ENCODE results near the gene TMEM158. TPM values are rescaled to one million over a fixed set of nuclear protein-coding genes. Genes with fewer than 3 reads are reported as not detected.

Gene TMEM158
- total RNA-seq, 2 donors from 2014 or later: 2.3 to 8.2 TPM

DNA sequence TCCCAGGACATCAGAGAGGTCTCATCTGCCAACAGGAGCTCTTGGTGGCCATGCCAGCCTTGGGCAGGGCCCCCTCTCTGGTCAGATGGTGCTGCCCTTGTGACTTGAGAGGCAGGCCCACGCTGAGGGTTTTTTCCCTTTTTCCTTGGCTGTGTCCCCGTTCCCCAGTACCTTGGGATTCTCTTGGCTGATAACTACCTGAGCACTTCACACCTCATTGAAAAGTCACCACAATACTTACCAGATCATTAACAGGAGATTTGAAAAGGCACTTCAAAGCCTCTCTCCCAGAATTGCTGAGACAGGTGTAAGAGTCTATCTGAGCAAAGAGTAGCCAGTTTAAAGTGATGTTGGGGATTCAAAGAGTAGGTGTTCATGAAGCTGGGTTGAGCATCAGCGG lies 15.1 kb upstream of the TMEM158 start:
- Histone ChIP-seq H3K9me3 (no peaks in the 10 kb centered on the region), H3K27ac (no peak overlapping the region), H3K27me3 (no peaks in the 10 kb centered on the region), H3K4me3 (no peak overlapping the region), H3K9ac (ENCODE audit: low read depth in 2 of 2, low read length in 2 of 2) (no peak overlapping the region), H3K36me3 (no peaks in the 10 kb centered on the region), H3K4me1 (no peaks in the 10 kb centered on the region)
- TF ChIP-seq, protein P1, sequence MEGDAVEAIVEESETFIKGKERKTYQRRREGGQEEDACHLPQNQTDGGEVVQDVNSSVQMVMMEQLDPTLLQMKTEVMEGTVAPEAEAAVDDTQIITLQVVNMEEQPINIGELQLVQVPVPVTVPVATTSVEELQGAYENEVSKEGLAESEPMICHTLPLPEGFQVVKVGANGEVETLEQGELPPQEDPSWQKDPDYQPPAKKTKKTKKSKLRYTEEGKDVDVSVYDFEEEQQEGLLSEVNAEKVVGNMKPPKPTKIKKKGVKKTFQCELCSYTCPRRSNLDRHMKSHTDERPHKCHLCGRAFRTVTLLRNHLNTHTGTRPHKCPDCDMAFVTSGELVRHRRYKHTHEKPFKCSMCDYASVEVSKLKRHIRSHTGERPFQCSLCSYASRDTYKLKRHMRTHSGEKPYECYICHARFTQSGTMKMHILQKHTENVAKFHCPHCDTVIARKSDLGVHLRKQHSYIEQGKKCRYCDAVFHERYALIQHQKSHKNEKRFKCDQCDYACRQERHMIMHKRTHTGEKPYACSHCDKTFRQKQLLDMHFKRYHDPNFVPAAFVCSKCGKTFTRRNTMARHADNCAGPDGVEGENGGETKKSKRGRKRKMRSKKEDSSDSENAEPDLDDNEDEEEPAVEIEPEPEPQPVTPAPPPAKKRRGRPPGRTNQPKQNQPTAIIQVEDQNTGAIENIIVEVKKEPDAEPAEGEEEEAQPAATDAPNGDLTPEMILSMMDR (IDR thresholded peaks at IDR 0.05): no peak
- no peak for DNase-seq
- intact Hi-C loops (cut with DNase I): no loop called here

DNA sequence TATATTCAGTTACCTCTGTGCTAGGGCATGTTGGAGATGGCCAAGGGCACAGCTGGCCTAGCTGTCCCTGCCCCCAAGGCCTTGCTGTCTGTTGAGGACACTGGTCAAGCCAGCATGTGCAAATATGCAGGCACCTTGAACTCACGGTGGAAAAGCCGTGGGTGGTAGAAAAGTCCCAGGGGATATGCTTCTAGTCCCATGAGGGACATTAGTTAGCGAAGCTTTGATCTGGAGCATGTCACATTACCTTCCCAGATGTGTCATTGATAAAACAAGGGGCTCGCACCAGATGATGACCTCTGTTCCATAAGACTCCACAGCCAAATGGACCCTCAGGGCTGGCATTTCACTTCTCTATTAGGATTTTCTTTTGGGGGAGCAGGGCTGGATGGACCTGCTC lies 14.2 kb upstream of the TMEM158 start:
- intact Hi-C loops (cut with DNase I): no loop called here
- DNase-seq: no peak
- Histone ChIP-seq H3K4me1 (no peaks in the 10 kb centered on the region), H3K36me3 (no peaks in the 10 kb centered on the region), H3K27ac (no peak overlapping the region), H3K4me3 (no peak overlapping the region), H3K9me3 (no peaks in the 10 kb centered on the region), H3K27me3 (no peaks in the 10 kb centered on the region), H3K9ac (ENCODE audit: low read depth in 2 of 2, low read length in 2 of 2) (no peak overlapping the region)
- TF ChIP-seq, protein P1 (IDR thresholded peaks at IDR 0.05): no peak

DNA sequence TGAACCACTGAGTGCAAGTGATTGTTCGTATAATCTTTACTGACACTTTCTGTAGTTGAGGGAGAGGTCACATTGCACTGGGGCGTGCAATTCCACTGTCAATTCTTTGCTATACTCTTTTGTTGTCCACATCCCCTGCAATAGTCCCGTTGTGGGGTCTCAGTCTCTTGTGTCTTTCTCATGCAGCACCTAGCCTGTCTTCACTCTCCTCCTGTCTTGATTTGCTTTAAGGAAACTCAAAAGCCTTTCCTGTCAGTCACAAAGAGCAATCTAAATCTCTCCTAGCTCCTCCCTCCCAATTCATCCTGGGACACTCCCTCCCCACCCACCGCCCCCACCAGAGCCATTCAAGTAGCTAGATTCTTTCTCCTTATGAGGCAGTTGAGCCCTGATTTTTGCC lies 13.2 kb upstream of the TMEM158 start:
- no peak overlapping the region for H3K27ac ChIP-seq
- H3K36me3 ChIP-seq: no peaks in the 10 kb centered on the region
- intact Hi-C loops (cut with DNase I): no loop called here
- TF ChIP-seq, protein P1 (IDR thresholded peaks at IDR 0.05): no peak
- no peak overlapping the region for H3K9ac ChIP-seq (ENCODE audit: low read depth in 2 of 2, low read length in 2 of 2)
- no peak for DNase-seq
- H3K27me3 ChIP-seq: no peaks in the 10 kb centered on the region
- no peak overlapping the region for H3K4me3 ChIP-seq
- no peaks in the 10 kb centered on the region for H3K4me1 ChIP-seq
- H3K9me3 ChIP-seq: no peaks in the 10 kb centered on the region

DNA sequence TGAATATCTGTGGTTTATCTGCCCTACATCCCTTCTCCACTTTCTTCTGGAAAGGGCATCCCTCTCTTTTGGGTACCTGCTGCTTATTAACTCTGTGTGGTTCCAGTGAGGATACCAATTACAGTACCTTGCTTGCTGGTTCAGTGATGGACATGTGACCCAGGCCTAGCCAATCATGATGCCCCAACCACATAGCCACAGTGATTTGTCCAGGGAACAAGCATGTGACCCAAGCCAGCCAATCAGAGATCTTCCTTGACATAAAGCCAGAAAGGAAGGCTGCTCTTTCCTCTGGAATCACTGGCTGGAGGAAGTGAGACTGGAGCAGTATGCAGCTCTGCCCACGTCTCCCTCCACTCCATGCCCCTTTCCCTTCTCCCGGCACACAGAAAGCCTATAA lies 10.9 kb upstream of the TMEM158 start:
- no peaks in the 10 kb centered on the region for H3K27me3 ChIP-seq
- H3K9ac ChIP-seq (ENCODE audit: low read depth in 2 of 2, low read length in 2 of 2): no peak overlapping the region
- H3K4me3 ChIP-seq: no peak overlapping the region
- H3K36me3 ChIP-seq: no peaks in the 10 kb centered on the region
- intact Hi-C loops (cut with DNase I): no loop called here
- no peaks in the 10 kb centered on the region for H3K4me1 ChIP-seq
- no peak overlapping the region for H3K27ac ChIP-seq
- no peak for DNase-seq
- TF ChIP-seq, protein P1 (IDR thresholded peaks at IDR 0.05): no peak
- no peaks in the 10 kb centered on the region for H3K9me3 ChIP-seq

DNA sequence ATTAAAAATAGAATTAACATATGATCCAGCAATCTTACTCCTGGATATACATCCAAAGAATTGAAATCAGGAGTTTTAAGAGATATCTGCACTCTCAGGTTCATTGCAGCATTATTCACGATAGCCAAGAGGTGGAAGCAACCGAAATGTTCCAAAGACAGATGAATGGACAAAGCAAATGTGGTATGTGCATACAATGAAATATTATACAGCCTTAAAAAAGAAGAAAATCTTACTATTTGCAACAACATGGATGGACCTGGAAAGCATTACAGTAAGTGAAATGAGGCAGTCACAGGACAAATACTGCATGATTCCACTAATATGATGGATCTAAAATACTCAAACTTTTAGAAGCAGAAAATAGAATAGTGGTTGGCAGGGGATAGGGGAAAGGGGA lies 9.3 kb upstream of the TMEM158 start:
- TF ChIP-seq, protein P1 (IDR thresholded peaks at IDR 0.05): no peak
- H3K27ac ChIP-seq: no peak overlapping the region
- H3K36me3 ChIP-seq: no peaks in the 10 kb centered on the region
- DNase-seq: no peak
- no peaks in the 10 kb centered on the region for H3K27me3 ChIP-seq
- no peak overlapping the region for H3K4me3 ChIP-seq
- intact Hi-C loops (cut with DNase I): no loop called here
- no peaks in the 10 kb centered on the region for H3K4me1 ChIP-seq
- no peak overlapping the region for H3K9ac ChIP-seq (ENCODE audit: low read depth in 2 of 2, low read length in 2 of 2)
- no peaks in the 10 kb centered on the region for H3K9me3 ChIP-seq

DNA sequence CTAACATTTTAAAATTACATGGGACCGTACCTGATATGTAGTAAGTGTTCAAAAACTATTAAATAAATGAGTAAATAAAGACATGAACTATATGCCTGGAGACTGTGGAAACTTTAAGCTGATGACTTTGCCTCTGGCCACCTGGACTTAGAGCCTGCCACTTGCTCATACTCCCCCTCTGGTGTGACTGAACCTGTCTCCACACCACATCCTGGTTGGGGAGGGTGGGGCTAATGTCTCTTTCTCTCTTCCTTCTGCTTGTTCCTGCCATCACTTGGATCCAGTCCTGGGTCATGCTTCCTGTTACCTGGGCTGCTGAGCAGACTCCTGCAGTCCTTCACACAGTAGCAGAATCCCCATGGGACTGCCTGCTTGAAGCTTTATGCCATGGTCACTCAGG lies 8.2 kb upstream of the TMEM158 start:
- Histone ChIP-seq H3K27ac (no peak overlapping the region), H3K9me3 (no peaks in the 10 kb centered on the region), H3K4me1 (no peaks in the 10 kb centered on the region), H3K4me3 (no peak overlapping the region), H3K9ac (ENCODE audit: low read depth in 2 of 2, low read length in 2 of 2) (no peak overlapping the region), H3K36me3 (no peaks in the 10 kb centered on the region), H3K27me3 (no peaks in the 10 kb centered on the region)
- intact Hi-C loops (cut with DNase I): no loop called here
- TF ChIP-seq, protein P1 (IDR thresholded peaks at IDR 0.05): no peak
- no peak for DNase-seq

Data from colonic mucosa (tissue), 4 donors.